NB4 (cell line): Measurements from ENCODE around the gene RABEP1.

Source experiments
- POLR2A ChIP-seq: IDR thresholded peaks from 2 replicates; pipeline ENCODE4 v1.6.1; 2011; ENCODE audit warnings: mild to moderate bottlenecking; ENCODE audit not compliant: insufficient read length; ENCODE audit errors: extremely low read depth
- TF ChIP-seq, protein P1 (sequence below): IDR thresholded peaks from one replicate; pipeline ENCODE4 v1.5.1; 2012; ENCODE audit warnings: low read depth, low read length

DNA sequence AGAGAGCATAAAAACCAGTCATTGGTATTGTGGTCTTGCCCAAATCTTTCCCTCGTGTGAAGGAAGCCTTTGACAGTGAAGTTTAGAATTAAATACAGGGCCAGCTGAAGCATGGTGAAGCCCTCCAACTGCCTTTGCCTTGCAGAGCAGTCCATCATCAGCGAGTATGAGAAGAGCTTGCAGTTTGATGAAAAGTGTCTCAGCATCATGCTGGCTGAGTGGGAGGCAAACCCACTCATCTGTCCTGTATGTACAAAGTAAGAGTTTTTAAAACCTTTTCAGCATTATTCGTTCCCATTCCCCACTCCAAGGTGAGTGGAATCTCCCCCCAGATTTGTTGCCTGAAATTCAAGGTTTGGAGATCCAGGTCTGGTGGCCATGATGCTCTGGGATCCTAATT lies 143.7 kb downstream of the RABEP1 start:
- TF ChIP-seq, protein P1, sequence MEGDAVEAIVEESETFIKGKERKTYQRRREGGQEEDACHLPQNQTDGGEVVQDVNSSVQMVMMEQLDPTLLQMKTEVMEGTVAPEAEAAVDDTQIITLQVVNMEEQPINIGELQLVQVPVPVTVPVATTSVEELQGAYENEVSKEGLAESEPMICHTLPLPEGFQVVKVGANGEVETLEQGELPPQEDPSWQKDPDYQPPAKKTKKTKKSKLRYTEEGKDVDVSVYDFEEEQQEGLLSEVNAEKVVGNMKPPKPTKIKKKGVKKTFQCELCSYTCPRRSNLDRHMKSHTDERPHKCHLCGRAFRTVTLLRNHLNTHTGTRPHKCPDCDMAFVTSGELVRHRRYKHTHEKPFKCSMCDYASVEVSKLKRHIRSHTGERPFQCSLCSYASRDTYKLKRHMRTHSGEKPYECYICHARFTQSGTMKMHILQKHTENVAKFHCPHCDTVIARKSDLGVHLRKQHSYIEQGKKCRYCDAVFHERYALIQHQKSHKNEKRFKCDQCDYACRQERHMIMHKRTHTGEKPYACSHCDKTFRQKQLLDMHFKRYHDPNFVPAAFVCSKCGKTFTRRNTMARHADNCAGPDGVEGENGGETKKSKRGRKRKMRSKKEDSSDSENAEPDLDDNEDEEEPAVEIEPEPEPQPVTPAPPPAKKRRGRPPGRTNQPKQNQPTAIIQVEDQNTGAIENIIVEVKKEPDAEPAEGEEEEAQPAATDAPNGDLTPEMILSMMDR, result no peak
- no peak for TF ChIP-seq POLR2A
